NCI-H2107 (cell line): Measurements from ENCODE around the gene ZNF410.
"Not testable (repeated sequence)": the region's sequence is repeated elsewhere in the genome, so short reads cannot be mapped to it uniquely, and the experiment has no call there.

ENCODE experiments used
- DNase-seq: peaks from one replicate; lab custom pipeline; 2025; lab: John Stamatoyannopoulos, UW

The ZNF410 gene

GRCh38 chr14:73886449-73887317, at the start of gene ZNF410:
TSS of gene ZNF410 (plus strand) at chr14:73886859. CDS start at chr14:73892176, 5,317 bp downstream.
- peak; percentile 91 for DNase-seq

GRCh38 chr14:73838293-73839034, 48.2 kb upstream of the ZNF410 start:
- not testable (repeated sequence) for DNase-seq

GRCh38 chr14:73842201-73842600, 44.5 kb upstream of the ZNF410 start:
- DNase-seq: no peak

GRCh38 chr14:73842851-73843250, 43.8 kb upstream of the ZNF410 start:
- no peak for DNase-seq

DNA sequence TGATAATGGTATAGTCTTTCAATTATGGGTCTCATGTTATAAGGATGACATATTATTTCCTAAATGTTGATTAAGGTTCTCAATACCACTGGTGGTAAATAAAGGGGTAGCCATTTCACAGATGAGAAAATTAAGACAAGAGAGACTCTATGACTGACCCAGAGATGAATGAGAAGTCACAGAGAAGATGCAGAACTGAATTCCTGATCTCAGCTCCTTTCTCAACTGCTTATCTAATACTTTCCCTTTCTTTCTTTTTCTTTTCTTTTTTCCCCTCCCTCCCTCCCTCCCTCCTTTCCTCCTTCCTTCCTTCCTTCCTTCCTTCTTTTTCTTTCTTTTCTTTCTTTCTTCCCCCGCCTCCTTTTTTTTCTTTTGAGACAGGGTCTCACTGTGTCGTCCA, 43.4 kb upstream of the ZNF410 start:
- no peak for DNase-seq

- DNase-seq: no peak
Measured at GRCh38 chr14:73846947-73847346, 39.7 kb upstream of the ZNF410 start.

DNA sequence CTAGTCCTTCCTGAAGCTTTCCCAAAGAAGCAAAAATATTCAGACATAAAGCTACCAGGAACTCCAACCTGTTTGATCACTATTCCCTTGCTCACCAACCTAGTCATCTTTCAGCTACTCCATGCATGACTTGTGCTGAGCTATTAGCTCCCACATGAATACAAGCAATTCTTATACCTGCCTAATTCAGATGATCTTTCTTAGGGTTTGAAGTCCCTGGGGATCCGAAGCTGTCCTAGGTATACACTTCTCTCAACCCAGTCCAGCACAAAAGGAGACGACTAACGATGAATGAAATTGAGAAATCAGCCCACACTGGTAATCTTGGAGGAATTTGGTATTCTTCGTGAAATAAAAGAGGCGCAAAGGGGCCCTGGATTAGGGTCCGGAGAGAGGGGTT, 35.7 kb upstream of the ZNF410 start:
- DNase-seq: no peak

DNA sequence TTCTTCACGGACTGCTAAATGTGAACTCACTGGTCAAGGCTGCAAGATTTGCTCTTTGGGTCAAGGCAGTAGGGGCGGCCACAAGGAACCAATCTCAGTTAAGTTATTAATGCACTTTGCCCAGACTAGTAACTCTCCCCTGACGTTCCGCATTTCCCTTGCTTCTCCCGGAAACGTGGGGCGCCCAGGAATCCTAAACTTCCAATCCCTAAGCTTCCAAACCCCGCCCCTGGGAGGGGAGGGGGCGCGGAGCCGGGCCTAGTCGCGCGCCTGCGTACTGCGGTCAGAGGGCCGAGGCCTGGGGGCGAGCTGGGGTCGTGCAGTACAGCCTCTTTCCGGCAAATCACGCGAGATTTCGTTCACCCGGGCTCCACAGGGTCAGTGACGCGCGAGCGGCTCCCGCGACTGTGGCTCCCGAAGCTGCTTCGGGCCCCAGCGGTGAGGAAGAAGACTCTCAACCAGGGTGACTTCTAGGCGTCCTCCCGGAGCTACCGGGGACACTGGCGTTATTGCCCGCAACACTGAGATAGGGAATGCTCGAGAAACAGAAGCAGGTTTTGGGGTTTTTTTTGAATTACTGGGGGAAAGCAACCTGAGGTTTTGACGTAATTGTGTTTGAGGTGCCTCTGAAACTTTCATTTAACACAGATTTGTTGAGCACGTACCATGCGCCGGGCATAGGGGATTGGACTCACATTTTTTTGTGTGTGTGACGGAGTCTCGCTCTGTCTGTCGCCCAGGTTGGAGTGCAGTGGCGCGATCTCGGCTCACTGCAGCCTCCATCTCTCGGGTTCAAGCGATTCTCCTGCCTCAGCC, 34.9 kb upstream of the ZNF410 start, which contains the start of gene PTGR2:
Gene PTGR2, plus strand, starts transcription at position 265 of the 816 bp plus-strand sequence. CDS start 7,032 bp downstream, outside the sequence.
- peak; percentile 97 for DNase-seq

- no peak for DNase-seq
Measured at GRCh38 chr14:73859145-73859544, 27.5 kb upstream of the ZNF410 start.

DNA sequence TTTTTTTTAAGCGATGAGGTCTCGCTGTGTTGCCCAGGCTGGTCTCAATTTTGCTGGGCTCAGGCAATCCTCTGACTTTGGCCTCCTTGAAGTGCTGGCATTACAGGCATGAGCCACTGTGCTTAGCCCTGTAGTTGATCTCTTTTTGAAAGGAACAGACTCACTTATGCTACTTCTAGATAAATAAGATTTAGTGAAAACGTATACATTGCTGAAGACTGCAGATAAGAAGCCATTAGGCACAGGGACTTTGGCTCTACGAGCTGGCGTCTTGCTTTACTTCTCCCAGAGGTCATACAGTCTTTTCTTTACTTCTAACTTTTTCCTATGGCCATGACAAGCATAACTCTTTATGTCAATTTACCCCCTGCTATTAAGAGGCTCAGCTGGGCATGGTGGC, 25.6 kb upstream of the ZNF410 start:
- DNase-seq: no peak

DNA sequence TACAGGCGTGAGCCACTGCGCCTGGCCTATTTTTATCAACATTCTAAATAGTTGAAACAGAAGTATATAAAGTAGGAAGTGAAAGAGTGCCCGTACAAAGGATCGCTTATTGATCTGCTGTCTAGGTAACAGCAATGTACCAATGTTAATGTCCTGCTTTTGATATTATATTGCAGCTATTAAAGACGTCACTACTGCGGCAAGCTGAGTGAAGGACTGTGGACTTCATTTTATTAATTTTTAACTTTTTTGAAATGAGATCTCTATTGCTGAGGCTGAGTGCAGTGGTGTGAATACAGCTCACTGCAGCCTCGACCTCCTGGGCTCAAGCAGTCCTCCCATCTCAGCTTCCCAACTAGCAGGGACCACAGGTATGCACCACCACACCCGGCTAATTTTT, 24.2 kb upstream of the ZNF410 start:
- DNase-seq: no peak

DNA sequence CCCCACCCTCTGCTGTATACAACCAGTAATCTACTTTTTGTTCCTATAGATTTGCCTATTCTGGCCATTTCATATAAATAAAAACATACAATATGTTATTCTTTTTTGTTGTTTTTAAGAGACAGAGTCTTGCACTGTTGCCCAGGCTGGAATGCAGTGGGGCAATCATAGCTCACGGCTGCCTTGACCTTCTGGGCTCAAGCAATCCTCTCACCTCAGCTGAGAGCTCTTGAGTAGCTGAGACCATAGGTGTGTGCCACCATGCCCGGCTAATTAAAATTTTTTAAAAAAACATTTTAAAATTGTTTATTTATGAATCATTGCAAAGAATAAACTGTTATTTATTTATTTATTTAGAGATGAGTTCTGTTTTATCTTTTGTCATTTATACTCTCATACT, 23.4 kb upstream of the ZNF410 start:
- DNase-seq: no peak

DNA sequence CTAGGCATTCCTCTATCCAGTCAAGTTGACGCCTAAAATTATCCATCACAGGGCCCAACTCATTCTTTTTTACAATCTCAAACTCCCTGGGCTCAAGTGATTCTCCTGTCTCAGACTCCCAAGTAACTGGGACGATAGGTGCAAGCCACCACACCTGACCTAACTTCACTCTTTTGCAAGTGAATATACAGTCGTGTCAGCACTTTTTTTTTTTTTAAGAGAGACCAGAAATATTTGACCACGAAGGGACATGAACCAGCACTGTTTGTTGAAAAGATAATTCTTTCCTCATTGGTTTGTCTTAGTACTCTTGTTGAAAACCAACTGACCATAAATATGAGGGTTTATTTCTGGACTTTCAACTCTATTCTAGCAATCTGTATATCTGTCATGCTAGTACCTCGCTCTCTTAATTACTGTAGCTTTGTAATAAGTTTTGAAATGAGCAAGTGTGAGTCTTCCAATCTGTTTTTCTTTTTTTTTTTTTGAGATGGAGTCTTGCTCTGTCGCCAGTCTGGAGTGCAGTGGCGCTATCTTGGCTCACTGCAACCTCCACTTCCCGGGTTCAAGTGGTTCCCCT, 21.0 kb upstream of the ZNF410 start:
- no peak for DNase-seq

GRCh38 chr14:73869754-73870153, 16.9 kb upstream of the ZNF410 start:
- not testable (repeated sequence) for DNase-seq

DNA sequence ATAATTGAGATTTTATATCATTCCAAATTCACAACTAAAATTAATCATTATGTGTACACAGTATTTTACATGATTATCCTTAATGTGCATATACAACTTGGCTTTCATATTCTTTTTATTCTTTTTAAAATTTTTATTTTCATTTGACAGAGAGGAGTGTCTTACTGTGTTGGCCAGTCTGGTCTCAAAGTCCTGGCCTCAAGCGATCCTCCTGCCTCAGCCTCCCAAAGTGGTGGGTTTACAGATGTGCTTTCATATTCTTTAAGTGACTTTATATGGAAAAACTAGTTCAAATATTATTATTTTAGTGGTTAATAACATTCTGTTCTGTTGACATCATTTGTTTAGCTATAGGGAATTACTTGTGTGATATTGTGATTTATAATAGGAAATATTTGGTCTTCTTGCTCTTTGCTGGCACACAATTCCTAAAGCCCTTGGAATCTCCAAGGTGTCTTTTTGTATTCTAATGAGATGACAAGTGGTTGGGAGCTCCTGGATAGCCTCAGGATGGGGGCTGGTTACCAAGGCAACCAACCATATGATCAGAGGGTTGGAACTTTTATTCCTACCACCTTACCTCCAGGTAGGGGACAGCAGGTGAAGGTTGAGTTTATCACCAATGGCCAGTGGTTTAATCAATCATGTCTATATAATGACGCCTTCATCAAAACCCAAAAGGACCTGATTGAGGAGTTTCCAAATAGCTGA, 16.0 kb upstream of the ZNF410 start:
- no peak for DNase-seq

GRCh38 chr14:73873660-73874059, 13.0 kb upstream of the ZNF410 start:
- no peak for DNase-seq

DNA sequence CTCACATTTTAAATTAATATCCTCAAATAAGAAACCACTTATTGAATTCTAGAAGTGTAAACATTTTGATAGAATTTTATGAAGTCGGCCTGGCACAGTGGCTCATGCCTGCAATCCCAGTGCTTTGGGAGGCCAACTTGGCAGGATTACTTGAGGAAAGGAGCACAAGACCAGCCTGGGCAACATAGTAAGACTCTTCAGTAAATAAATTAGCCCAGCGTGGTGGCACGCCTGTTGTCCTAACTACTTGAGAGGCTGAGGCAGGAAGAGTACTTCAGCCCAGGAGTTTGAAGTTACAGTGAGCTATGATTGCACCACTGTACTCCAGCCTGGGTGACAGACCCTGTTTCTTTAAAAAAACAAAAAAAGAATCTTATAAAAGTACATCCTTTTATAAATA, 8.9 kb upstream of the ZNF410 start:
- DNase-seq: no peak

DNA sequence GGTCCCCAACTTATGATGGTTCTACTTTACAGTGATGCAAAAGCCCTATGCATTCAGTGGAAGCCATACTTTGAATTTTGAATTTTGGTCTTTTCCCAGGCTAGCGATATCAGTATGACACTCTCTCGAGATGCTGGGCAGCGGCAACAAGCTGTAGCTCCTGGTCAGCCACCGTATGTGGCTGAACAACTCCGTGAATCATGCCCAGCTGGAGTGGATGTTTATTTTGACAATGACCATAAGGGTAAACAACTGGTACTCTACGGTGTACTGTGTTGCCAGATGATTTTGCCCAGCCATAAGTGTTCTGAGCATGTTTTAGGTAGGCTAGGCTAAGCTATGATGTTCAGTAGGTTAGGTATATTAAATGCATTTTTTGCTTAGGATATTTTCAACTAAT, 8.2 kb upstream of the ZNF410 start:
- no peak for DNase-seq

DNA sequence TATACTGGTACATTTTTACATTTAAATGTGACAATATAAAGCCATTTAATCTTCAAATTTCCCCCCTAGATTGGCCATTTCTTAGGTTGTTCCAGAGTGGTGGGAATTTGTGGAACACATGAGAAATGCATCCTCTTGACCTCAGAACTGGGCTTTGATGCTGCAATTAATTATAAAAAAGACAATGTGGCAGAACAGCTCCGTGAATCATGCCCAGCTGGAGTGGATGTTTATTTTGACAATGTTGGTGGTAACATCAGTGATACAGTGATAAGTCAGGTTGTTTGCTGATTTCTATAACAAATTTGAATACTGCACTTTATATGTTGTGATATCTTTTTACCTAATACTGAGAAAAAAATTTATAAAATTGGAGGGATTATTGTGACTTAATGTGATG, 7.6 kb upstream of the ZNF410 start:
- no peak for DNase-seq

DNA sequence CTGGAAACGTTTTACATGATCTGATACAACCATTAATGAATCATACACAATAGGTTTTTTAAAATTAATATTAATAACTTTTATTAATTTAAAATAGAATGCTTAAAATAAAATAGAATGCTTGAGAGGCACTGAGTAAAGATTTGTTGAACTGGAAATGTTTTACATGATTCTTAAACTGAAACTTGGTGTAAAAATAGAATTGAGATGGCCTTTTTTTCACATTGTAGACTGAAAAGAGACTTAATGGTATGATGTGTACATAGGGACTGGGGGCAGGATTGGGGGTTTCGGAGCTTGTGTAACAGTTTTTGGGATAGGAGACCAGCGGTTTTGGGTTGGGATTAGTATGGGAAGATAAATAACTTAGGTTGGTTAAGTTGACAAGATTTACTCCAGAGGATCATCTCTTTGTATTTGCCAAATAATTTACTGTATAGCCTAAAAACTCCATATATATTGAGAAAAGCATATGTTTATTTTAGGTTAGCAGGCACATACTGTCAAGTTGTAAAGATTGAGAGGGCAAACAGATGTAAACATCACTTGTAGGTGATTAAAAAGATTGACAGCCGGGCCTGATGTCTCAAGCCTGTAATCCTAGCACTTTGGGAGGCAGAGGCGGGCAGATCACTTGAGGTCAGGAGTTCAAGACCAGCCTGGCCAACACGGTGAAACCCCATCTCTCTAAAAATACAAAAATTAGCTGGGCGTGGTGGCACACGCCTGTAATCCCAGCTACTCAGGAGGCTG, 2.0 kb upstream of the ZNF410 start:
- DNase-seq: no peak

DNA sequence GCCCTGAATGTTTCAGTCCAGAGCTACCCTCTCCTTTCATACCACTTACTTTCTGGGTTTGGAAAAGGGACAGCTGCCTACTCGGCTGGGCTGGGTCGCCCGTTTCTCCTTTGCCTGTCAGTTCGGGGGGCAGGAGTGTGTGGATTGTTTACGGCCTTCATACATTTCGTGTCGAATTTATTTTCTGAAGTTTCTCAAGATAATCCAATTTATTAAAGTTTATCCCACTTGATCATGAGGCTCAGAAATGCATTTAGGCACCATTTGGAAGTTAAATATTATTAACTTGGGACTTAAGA, 608 bp downstream of the ZNF410 start:
- no peak for DNase-seq
